Measurements from ENCODE around the gene TEPSIN.

DNA sequence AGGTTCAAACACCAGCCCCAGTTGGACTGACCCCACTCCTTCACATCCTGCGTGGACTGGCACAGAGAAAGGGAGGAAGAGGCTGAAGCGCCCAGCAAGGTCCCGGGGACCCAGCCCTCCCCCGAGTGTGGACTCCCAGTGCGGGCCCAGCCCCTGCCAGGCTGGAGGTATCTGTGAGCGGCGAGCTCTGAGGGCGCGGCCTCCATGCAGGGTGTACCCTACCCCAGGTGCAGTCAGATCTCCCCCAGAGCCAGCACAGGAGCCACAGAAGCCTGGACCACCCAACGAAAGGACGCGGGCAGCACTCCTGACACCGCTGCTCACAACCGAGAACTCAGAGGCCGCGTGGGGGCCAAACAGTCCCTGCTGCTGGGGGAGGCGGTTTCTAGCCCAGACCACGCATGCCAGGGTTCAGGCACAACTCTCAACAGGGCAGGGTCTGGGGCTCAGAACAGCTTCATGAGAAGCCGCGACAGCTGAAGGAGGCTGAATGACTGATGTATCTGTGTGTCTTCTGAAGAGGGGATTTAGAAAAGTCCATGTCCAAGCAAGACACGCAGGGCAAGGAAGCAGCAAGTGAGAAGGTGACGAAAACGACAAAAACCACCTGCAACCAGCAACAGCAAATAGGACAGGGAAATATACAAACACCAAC is 47.8 kb upstream of the TEPSIN start:
- TF ChIP-seq, protein P1, sequence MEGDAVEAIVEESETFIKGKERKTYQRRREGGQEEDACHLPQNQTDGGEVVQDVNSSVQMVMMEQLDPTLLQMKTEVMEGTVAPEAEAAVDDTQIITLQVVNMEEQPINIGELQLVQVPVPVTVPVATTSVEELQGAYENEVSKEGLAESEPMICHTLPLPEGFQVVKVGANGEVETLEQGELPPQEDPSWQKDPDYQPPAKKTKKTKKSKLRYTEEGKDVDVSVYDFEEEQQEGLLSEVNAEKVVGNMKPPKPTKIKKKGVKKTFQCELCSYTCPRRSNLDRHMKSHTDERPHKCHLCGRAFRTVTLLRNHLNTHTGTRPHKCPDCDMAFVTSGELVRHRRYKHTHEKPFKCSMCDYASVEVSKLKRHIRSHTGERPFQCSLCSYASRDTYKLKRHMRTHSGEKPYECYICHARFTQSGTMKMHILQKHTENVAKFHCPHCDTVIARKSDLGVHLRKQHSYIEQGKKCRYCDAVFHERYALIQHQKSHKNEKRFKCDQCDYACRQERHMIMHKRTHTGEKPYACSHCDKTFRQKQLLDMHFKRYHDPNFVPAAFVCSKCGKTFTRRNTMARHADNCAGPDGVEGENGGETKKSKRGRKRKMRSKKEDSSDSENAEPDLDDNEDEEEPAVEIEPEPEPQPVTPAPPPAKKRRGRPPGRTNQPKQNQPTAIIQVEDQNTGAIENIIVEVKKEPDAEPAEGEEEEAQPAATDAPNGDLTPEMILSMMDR (IDR thresholded peaks at IDR 0.05) = no peak
- TF ChIP-seq POLR2A (IDR thresholded peaks at IDR 0.05) = no peak

Data from heart left ventricle (tissue), 13 donors.